SW 1271 (cell line): ENCODE data around the gene AMN.
"Not testable (repeated sequence)": the region's sequence is repeated elsewhere in the genome, so short reads cannot be mapped to it uniquely, and the experiment has no call there.

Experiments used
- DNase-seq, 2 experiments: peaks; one replicate each; lab custom pipeline; 2025; lab: John Stamatoyannopoulos, UW

The AMN gene

DNA sequence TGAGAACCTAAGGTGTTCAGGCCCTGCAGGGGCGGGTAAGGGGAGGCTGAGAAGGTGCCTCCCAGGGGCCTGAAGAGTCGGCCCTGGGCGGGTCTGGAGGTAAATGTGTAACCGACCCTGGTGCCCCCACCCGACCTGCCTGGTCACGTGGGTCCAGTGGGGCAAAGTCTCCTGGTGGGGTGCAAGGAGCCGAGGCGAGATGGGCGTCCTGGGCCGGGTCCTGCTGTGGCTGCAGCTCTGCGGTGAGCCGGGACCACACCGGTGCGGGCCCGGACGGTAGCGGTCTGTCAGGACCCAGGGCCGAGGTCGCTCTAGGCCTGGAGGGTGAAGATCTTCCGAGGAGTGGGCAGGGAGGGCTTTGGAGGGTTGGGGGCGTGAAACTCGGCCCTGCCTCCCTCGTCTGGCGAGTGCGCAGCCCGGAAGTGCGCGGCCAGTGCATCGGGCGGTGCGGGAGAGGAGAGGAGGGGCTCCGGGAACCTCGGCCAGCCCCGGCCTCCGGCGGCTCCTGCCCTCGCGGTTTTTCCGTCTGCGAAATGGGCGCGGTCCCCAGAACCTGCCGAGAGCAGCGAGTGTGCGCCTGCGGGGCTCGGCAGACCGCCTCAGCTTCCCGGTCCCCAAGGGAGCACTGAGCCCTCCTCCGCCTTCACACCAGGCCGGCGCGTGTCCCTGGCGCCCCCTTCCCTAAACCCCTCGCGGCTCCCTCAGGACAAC, at the start of gene AMN:
TSS of gene AMN (plus strand) at position 174 of the 711 bp plus-strand sequence. CDS start at position 200, 26 bp downstream.
- DNase-seq, result no peak

DNA sequence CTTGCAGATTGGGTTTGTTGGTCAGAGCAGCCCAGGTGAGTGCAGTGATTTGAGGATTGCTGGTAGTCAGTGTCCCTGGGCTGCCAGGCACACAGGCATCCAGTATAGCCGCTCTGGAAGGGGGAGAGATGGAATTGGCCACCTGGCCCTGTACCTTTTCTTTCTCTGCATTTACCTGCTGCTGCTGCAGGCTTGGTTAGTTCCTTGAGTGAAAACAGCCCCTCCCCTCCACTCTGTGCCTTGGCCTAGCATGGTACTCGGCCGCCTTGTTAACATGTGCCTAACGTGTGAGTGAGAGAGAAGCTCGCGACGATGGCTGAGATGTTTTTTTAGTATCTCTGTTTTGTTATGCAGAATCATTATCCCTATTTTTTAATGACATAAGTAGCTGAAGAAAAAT, 49.3 kb upstream of the AMN start:
- DNase-seq, result no peak

DNA sequence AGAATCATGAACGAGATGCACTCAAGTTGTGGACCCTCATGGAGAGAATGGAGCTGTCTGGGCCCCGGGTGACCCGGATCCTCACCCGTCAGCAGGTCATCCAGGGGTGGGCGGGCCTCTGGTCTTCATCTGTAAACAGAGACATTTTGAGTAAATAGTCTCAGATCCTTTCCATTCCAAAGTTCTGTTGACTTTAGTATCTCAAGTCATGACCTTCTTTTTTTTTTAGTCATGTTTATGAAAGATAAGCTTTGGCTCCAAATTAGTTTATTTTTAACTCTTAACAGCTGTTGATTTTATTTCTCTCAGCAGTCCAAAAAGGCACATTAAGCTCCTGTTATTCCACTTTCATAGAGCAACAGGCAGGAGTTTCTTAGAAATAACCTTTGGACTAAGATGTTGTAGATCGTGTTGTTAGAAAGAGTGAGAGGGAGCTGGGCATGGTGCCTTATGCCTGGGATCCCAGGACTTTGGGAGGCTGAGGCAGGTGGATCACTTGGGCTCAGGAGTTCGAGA, 48.9 kb upstream of the AMN start:
- no peak for DNase-seq

DNA sequence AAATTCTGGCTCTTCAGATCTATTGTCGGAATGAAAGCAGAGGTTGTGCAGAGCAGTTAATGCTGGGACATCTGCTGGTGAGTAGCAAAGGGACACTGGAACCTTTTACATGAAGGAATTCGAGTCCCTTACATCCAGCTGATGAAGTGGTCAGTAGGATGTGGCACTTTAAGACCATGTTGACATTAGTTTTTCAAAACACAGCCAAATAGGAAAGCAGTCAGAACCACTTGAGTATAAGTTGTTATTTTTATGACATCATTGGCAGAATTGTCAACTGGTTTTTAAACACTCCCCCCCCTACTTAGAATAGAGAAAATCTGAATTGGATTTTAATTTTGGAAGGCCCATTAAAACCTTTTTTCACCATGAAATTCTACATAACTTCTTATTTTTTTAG, 46.8 kb upstream of the AMN start:
- no peak for DNase-seq

DNA sequence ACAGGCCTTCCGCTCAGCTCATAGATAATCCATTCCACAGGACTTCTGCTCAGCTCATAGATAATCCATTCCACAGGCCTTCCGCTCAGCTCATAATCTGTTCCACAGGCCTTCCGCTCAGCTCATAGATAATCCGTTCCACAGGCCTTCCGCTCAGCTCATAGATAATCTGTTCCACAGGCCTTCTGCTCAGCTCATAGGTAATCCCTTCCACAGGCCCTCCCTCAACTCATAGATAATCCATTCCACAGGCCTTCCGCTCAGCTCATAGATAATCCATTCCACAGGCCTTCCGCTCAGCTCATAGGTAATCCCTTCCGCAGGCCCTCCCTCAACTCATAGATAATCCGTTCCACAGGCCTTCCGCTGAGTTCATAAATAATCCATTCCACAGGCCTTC, 45.0 kb upstream of the AMN start:
- not testable (repeated sequence) for DNase-seq

DNA sequence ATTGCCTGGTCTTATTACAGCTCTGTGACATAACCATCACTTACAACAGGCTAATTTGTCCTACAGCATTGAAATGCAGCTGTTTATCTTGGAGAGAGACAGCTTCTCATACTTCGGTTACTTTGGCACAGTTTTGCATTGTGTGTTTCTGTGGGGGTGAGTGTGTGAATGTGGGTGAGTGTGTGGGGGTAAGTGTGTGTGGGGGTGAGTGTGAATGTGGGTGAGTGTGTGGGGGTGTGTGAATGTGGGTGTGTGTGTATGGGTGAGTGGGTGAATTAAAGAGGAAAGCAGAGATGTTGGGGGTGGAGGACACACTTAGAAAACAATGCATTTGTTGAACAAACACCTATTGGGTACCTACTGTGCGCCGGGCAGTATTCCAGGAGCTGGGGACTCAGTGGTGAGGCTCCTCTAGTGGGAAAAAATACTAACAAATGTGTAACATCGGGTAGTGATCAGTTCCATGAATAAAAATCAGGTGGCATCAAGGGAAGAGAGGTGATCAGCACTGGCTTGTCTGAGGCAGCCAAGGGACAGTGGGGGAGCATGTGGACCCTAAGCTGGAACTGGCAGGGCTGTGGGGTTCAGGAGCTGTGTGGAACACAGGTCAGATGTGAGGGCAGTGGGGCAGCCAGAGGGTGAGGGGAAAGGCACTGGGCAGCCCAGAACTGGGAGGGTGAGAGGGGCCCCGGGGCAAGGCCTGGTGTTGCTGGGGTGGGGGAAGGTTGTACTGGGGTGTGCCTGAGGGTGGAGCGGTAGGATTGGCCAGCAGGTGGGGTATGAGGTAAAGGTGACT, 44.1 kb upstream of the AMN start:
- DNase-seq, result no peak

DNA sequence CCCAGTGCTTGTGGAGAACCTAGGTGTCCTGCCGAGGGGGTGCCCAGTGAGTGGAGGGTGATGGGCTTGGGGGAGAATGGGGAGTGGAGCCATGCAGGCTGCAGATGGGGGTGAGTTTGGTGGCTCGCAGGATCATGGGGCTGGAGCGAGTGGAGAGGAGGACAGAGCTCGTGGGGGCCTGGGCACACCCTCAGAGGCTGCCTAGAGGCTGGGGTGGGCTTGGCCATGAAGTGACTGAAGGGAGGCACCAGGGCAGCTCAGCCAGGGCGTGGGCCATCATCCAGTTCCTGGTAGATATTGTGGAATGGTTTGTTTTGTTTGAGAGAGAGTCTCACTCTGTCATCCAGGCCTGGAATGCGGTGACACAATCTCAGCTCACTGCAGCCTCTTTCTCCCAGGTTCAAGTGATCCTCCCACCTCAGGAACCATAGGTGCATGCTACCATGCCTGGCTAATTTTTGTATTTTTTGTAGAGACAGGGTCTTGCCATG, 43.4 kb upstream of the AMN start:
- no peak for DNase-seq

DNA sequence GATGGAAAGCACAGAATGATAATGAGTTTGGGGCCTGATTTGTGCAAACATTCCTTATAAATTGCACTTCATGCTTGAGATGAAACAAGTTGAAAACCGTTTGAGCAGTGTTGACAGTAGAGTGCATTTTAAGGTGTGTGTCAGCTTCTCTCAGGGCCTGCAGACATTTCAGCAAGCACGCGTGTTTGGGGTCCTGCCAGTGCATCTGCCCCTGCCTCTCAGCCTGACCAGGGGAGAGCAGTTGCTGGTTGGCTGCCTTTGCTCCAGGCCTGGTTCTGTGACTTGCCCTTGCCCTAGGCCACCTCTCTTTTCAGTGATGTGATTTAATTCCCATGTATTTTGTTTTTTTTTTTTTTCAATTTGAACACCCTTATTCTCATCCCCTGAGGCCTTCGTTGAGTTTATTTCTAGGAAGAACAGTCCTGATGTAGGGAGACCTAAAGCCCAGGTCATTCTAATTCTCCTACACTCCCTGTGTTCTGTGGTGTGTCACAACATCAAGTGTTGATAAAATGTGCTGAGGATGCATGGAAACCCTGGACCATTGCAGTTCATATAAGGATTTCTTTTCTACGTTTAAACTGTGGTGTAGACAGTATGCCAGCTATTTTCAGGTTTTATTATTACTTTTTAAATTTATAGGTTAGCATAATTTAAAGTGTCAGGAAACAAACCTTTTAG, 40.1 kb upstream of the AMN start:
- no peak for DNase-seq

DNA sequence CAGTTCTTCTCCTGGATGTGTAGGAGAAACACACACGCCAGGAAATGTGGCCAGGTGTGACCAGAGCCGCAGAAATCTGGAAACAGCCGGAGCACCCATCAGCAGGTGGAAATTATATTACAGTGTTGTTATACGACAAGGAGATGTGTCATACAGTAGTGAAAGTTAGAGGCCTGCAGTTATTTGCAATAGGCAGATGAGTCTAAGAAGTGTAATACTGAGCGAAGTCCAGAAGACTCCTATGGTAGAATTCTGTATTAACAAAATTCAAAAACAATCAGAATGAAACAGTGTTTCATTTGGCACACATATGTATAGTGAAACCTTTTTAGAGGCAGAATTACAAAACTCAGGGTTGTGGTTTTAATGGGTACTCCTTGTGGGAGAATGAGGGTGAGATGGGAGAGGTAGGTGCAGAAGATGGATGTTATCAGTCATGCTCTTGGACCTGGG, 39.3 kb upstream of the AMN start:
- no peak for DNase-seq

DNA sequence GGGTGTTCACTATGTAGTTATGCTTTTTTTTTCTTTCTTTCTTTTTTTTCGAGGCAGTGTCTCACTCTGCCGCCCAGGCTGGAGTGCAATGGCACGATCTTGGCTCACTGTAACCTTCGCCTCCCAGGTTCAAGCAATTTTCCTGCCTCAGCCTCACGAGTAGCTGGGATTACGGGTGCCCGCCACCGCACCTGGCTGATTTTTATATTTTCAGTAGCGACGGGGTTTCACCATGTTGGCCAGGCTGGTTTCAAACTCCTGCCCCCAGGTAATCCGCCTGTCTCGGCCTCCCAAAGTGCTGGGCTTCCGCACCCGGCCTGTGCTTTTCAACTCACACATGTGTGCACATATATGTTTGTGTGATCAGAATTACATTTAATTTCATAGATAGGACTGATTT, 38.9 kb upstream of the AMN start:
- DNase-seq, result no peak

DNA sequence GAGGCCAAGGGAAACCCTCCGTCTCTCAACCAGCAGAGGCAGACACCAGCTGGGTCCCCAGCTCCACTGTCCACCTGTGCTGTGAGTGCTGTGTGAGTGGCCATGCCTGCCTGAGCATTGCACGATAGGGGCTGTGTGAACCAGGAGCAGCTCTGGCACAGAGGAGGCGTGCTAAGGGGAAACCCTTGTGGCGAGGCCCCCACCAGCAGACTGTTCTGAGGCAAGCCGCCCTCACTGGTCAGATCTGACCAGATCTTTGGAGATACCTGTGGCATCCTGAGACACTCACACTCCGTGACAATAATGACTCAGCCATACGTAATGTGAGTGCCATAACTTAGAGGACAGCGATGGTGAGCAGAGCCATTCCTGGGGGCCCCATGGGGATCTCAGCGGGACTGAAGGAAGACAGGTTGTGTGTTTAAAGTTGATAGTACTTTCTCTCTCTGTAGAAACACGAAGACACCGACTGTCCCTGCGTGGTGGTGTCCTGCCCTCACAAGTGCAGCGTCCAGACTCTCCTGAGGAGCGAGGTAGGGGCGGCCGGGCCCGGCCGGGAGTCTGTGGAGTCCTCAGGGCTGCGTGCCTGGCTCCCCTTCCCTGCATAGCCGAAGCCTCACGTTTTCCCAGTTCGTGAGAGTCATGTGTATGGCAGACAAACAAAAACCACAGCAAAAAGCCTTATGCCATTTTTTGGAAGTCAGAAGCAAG, 36.6 kb upstream of the AMN start:
- no peak for DNase-seq

DNA sequence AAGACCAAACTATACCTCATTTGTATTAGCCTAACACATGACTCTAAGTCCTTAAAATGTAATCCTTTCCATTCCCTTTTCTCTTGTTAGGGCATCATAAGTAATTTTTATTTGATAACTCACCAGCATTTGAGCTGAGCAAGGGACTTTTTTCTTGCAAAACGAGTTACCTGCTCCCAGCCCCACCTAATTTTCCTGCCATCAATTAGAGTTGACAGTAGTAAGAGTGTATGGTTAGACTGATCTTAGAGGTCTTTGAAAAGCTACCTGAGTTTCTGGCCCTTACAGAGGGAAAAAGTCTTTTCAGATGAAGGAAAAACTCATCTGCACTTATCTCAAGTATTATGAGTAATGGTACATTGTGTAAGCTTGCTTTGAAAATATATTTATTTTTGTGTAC, 33.7 kb upstream of the AMN start:
- DNase-seq, result no peak

DNA sequence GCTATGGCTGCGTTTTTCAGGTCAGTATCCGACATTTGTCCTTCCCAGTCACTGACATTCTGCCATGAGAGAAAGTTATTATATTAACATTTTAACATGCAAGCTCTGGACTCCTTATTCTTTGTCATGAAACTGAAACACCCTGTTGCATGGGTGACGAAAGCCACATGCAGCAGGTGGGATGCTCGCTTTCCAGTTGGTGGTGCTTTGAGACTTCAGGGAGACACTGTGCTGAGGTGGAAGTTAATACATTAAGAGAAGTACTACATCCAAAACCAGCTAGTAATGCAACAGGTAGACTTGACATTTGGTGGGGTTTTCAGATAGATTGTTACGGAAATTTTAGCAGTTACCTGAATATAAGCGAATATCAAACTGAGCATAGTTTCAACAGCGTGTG, 32.8 kb upstream of the AMN start:
- no peak for DNase-seq

DNA sequence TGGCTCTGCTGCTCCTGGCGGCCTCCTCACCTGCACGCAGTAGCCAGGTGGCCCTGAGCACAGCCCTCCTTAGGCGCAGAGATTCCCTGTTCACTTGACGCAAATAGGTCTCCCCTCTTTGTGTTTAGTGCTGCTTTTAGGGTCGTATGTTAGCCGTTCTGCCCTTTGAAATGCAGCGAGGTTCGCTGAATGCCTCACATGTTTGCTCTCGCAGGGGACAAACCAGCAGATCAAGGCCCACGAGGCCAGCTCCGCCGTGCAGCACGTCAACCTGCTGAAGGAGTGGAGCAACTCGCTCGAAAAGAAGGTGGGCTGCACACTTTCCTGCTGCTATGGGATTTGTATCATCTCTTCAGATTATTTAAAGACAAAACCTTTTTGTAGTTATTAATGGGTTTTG, 31.4 kb upstream of the AMN start:
- no peak for DNase-seq

DNA sequence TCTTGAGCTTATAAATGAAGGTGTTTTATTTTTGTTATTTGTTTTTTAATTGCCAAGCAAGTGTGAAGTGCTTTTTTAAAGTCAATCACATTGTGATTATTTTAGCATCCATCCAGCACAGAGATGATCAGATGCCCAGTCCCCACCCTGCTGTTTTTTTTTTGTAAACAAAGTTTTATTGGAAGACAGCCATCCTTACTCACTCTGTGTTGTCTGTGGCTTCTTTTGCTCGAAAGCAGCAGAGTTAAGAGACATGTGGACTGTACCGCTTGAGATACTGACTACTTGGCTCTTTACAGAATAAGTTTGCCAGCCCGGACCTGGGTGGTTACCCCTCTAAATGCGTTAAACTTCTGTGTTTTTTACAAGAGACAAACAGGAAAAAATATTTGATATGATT, 30.9 kb upstream of the AMN start:
- DNase-seq, result no peak

DNA sequence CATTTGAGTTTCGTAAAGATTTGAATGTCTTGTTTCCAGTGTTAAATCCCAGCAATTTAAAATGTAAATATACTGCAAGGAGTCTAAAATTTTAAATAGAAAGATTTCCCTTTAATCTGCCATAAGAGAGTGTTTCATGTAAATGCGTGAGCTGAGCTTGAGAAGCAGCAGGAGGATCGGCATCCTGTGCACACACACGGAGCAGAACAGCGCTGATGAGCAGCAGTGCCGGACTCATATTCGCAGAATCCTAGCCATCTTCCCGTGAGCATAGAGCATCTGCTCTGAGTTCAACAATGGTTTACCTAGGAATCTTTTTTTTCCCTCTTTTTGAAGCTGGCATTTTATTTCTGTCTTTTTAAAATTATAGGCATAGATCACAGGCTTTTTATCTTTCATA, 29.8 kb upstream of the AMN start:
- DNase-seq, result no peak

DNA sequence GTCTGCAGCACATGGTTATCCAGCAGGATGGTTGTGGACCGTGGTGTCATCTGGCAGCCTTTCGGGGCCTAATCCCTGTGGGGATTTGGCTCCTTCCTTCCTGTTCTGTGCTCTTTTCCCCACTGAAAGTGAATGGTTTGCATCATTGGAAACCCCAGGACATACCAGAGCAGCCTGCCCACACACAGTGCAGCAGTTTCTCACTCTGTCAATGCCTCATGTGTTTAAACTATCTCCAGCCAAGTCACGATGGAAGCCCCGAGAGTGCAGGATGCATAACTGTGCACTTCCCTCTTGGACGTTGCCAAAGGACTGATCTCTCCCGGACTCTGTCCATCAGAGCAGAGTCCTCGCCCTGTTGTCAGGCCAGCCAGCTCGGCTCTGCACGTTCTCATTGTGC, 29.0 kb upstream of the AMN start:
- no peak for DNase-seq

DNA sequence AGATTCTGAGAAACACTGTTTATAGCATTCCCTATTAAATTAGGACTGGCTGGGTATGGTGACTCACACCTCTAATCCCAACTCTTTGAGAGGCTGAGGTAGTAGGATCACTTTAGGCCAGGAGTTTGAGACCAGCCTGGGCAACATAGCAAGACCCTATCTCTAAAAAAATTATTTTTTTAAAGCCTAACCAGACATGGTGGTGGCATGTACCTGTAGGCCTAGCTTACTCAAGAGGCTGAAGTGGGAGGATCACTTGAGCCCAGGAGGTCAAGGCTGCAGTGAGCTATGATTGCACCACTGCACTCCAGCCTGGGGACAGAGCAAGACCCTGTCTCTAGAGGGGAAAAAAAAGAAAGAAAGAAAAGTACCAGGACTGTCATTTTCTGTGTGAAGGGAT, 25.7 kb upstream of the AMN start:
- DNase-seq, result not testable (repeated sequence)

DNA sequence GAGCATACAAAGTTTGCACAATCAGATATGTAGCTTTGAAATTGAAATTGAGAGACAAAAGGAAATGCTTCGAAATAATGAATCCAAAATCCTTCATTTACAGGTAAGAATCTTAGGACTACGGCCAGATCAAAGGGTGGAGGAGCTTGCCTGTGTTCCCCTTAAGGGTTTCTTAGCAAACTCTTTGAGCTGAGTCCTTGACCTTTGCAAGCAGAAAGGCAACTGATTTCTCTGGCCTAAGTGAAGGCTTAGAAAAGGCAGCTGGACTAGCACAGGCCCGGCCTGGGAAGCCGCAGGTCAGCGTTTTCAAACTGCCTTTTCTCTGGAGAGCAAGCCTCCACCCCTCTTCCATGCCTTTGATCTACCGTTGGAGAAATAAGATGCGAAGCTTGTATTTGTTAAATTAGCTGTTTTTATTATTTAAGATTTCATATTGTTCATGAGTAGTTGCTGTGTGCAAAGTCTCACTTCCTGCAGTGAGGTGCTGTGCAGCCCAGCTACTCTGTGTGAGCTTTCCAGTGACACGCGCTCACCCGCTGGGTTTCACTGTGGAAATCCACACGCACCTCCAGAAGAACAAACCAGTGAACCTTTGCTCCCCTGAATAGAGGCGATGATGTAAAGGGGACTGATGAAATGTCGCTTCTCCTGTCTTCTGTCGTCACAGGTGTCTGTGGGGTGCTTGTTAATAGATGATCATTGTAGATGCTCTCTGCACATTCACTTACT, 25.0 kb upstream of the AMN start:
- DNase-seq, result no peak

DNA sequence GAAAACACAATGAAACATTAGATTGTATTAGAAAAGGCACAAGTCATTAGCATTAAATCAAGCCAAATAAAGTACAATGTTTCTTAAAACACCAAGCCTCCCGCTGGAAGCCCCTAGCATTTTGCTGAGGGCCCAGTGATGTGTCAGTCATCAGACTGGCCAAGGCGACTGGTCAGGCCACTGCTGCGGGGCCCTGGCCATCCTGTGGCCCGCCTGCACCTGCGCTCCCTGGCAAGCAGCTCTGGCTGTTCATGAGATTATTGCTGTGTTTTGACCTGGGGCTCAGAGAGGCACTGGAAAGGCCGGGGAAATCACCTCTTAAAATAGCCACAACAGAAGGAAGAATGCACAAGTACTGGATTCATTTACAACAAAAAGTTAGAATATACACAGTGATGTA, 24.2 kb upstream of the AMN start:
- no peak for DNase-seq

DNA sequence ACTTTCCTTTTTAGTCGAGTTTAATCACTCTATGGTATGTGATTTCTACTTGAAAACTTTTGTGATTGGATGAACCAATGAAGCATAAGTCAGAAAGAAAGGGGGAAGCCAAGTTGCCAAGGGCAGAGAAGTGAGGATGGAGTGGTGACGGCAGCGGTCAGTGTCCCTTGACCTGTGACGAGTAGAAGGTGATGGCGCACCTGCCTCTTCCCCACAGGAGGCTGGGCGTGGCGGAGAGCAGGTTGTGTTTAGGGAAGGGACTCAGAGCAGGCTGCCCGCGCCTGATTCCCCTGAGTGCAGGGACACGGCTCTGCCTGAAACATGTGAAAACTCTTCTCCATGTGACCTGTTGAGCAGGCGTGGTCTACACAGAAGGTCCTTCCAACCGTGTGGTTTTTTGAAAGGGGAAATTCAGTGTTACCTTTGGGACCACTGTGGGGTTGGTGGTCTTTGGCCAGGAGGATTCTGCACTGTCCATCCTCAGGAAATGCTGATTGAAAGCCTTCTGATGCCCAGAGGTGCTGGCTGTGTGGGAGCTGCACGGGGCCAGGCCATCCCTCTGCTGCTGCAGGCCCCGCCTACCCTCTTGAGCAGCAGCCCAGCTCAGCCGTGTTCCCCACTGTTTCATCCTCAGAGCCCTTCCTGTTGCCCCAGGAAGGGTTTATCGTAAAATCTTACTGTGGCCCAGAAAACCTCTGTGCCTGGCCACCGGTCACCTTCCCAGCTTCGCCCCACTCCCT, 23.5 kb upstream of the AMN start:
- DNase-seq, result no peak
